OCI-LY1 (cell line): ENCODE data around the gene GOLGA7B.

Experiments
- H2AFZ ChIP-seq: fragments of 200-600 bp; sonication (generic), shearing (Covaris generic); 2 replicates; pipeline ENCODE4 v1.6.0; 2014; ENCODE audit warnings: antibody characterized with exemption, mild to moderate bottlenecking, low read length
- H3F3A ChIP-seq: fragments of 200-600 bp; sonication (generic), shearing (Covaris generic); 2 replicates; pipeline ENCODE4 v1.6.0; 2014; ENCODE audit warnings: mild to moderate bottlenecking, antibody characterized with exemption, low read length, moderate library complexity; ENCODE audit not compliant: insufficient read depth
- H3K27ac ChIP-seq: fragments of 200-600 bp; sonication (generic); 2 replicates; pipeline ENCODE4 v1.5.1; 2014; ENCODE audit warnings: low read length, mixed run types, mild to moderate bottlenecking, low read depth; ENCODE audit not compliant: poor library complexity, severe bottlenecking
- H3K27me3 ChIP-seq: fragments of 200-600 bp; sonication (generic); 2 replicates; pipeline ENCODE4 v1.6.0; 2014; ENCODE audit warnings: antibody characterized with exemption, mild to moderate bottlenecking, low read length, moderate library complexity; ENCODE audit not compliant: insufficient read depth
- H3K36me3 ChIP-seq: fragments of 200-600 bp; sonication (generic); 2 replicates; pipeline ENCODE4 v1.6.1; 2014; ENCODE audit warnings: mild to moderate bottlenecking, antibody characterized with exemption, low read length, moderate library complexity, mixed read lengths; ENCODE audit not compliant: insufficient read depth
- H3K4me1 ChIP-seq: fragments of 200-600 bp; sonication (generic); 2 replicates; pipeline ENCODE4 v1.5.1; 2014; ENCODE audit warnings: mild to moderate bottlenecking, low read length, moderate library complexity; ENCODE audit not compliant: insufficient read depth, severe bottlenecking
- H3K4me2 ChIP-seq: fragments of 200-600 bp; sonication (generic), shearing (Covaris generic); 2 replicates; pipeline ENCODE4 v1.6.1; 2014; ENCODE audit warnings: low read length
- H3K4me3 ChIP-seq: fragments of 200-600 bp; sonication (generic); 2 replicates; pipeline ENCODE4 v1.5.1; 2014; ENCODE audit warnings: low read length, low read depth, mild to moderate bottlenecking, mixed read lengths; ENCODE audit not compliant: poor library complexity, severe bottlenecking
- H3K79me2 ChIP-seq: fragments of 200-600 bp; shearing (Covaris generic); 2 replicates; pipeline ENCODE4 v1.6.1; 2016; ENCODE audit warnings: mixed run types, low read length, mixed read lengths; ENCODE audit not compliant: insufficient read depth
- H3K9ac ChIP-seq: fragments of 200-600 bp; sonication (generic), shearing (Covaris generic); 2 replicates; pipeline ENCODE4 v1.6.1; 2014; ENCODE audit warnings: mild to moderate bottlenecking, low read length, mixed read lengths
- H3K9me2 ChIP-seq: fragments of 200-600 bp; sonication (generic), shearing (Covaris generic); 2 replicates; pipeline ENCODE4 v1.6.1; 2014; ENCODE audit warnings: low read depth, mild to moderate bottlenecking, low read length, mixed read lengths
- H3K9me3 ChIP-seq: fragments of 200-600 bp; shearing (Covaris generic); 2 replicates; pipeline ENCODE4 v1.6.1; 2014; ENCODE audit warnings: low read length, mixed read lengths
- H4K20me1 ChIP-seq: fragments of 200-600 bp; sonication (generic), shearing (Covaris generic); 2 replicates; pipeline ENCODE4 v1.6.0; 2016; ENCODE audit warnings: mild to moderate bottlenecking, low read length; ENCODE audit not compliant: insufficient read depth
- EZH2 ChIP-seq: fragments of 200-600 bp; sonication (generic), shearing (Covaris generic); IDR thresholded peaks from 2 replicates; pipeline ENCODE4 v1.8.0; 2017; ENCODE audit warnings: borderline replicate concordance, mixed run types, mild to moderate bottlenecking, antibody characterized with exemption, low read length, moderate library complexity, mixed read lengths
- TF ChIP-seq, protein P1 (sequence below): fragments of 200-600 bp; sonication (generic), shearing (Covaris generic); IDR thresholded peaks from 2 replicates; pipeline ENCODE4 v1.5.1; 2017; ENCODE audit warnings: mild to moderate bottlenecking, antibody characterized with exemption, low read length, moderate library complexity, mixed read lengths

The GOLGA7B gene

GRCh38 chr10:97905276-97905675 is 55.6 kb downstream of the GOLGA7B start:
- Histone ChIP-seq H3K27me3 (no peaks in the 10 kb centered on the region), H3K4me3 (no peak overlapping the region), H4K20me1 (no peaks in the 10 kb centered on the region), H2AFZ (no peak overlapping the region), H3K9ac (no peak overlapping the region), H3K9me3 (no peaks in the 10 kb centered on the region), H3K4me2 (no peak overlapping the region), H3K36me3 (no peaks in the 10 kb centered on the region), H3K9me2 (no peaks in the 10 kb centered on the region), H3F3A (no peaks in the 10 kb centered on the region), H3K27ac (no peak overlapping the region), H3K4me1 (no peaks in the 10 kb centered on the region), H3K79me2 (no peaks in the 10 kb centered on the region)
- no peak for TF ChIP-seq EZH2
- TF ChIP-seq, protein P1, sequence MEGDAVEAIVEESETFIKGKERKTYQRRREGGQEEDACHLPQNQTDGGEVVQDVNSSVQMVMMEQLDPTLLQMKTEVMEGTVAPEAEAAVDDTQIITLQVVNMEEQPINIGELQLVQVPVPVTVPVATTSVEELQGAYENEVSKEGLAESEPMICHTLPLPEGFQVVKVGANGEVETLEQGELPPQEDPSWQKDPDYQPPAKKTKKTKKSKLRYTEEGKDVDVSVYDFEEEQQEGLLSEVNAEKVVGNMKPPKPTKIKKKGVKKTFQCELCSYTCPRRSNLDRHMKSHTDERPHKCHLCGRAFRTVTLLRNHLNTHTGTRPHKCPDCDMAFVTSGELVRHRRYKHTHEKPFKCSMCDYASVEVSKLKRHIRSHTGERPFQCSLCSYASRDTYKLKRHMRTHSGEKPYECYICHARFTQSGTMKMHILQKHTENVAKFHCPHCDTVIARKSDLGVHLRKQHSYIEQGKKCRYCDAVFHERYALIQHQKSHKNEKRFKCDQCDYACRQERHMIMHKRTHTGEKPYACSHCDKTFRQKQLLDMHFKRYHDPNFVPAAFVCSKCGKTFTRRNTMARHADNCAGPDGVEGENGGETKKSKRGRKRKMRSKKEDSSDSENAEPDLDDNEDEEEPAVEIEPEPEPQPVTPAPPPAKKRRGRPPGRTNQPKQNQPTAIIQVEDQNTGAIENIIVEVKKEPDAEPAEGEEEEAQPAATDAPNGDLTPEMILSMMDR: no peak

DNA sequence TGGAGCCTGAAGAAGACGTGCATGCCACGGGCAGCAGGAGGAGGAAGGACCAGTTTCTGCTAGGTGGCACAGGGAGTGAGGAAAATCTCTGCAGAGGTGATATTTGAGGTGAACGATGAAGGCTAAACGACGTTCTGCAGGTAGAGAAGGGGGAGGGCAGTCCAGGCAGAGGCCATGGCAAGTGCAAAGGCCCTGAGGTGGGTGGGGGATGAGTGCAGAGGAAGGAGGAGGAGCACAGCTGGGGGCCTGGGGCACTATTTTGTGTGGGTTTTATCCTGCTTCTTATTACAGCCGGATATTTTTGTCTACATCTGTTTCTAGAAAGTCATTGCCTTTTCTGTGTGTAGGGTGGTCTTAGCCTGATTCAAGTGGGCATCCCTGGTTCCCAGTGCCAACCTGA is 57.6 kb downstream of the GOLGA7B start:
- Histone ChIP-seq H3K4me1 (no peaks in the 10 kb centered on the region), H3F3A (no peaks in the 10 kb centered on the region), H3K9me3 (no peaks in the 10 kb centered on the region), H3K4me2 (no peak overlapping the region), H3K27me3 (no peaks in the 10 kb centered on the region), H3K36me3 (no peaks in the 10 kb centered on the region), H3K4me3 (no peak overlapping the region), H4K20me1 (no peaks in the 10 kb centered on the region), H3K27ac (no peak overlapping the region), H3K79me2 (no peaks in the 10 kb centered on the region), H3K9me2 (no peaks in the 10 kb centered on the region), H2AFZ (no peak overlapping the region), H3K9ac (no peak overlapping the region)
- TF ChIP-seq, protein P1: no peak
- no peak for TF ChIP-seq EZH2

- no peak for TF ChIP-seq EZH2
- TF ChIP-seq, protein P1: no peak
- Histone ChIP-seq H2AFZ (no peak overlapping the region), H3K4me1 (no peaks in the 10 kb centered on the region), H3K9me2 (no peaks in the 10 kb centered on the region), H3K4me3 (no peak overlapping the region), H3K4me2 (no peak overlapping the region), H4K20me1 (no peaks in the 10 kb centered on the region), H3K27me3 (no peaks in the 10 kb centered on the region), H3K9ac (no peak overlapping the region), H3K27ac (no peak overlapping the region), H3F3A (no peaks in the 10 kb centered on the region), H3K36me3 (no peaks in the 10 kb centered on the region), H3K79me2 (no peaks in the 10 kb centered on the region), H3K9me3 (no peaks in the 10 kb centered on the region)
Measured at GRCh38 chr10:97907830-97908229, 58.2 kb downstream of the GOLGA7B start.
